Astrocyte of the spinal cord (primary cell): Measurements from ENCODE around the gene BOLA2B.

Source experiments
- DNase-seq: peaks from one replicate; pipeline ENCODE4 v3.0.0; 2011; ENCODE audit warnings: low read depth, low spot score
- H3K4me3 ChIP-seq: 2 replicates; pipeline ENCODE4 v1.5.1; 2011; ENCODE audit warnings: low read depth, mild to moderate bottlenecking, low read length, moderate library complexity
- CTCF ChIP-seq: IDR thresholded peaks from 2 replicates; pipeline ENCODE4 v1.5.1; 2012; ENCODE audit warnings: low read depth, mild to moderate bottlenecking, low read length, inconsistent platforms
- in situ Hi-C: cut with HindIII; loops from 2 replicates; pipeline ENCODE4 v1.10.0; 2017; ENCODE audit warnings: low sequenced_read_pairs

BOLA2B gene

GRCh38 chr16:30187971-30188561 lies 5.4 kb downstream of the BOLA2B start:
- TF ChIP-seq CTCF = no peak
- DNase-seq = no peak
- in situ Hi-C loops = no loop called here
- H3K4me3 ChIP-seq = no peak overlapping the region

GRCh38 chr16:30187556-30187865 lies 6.0 kb downstream of the BOLA2B start:
- no peak for DNase-seq
- TF ChIP-seq CTCF = no peak
- no peak overlapping the region for H3K4me3 ChIP-seq
- in situ Hi-C loops = no loop called here

GRCh38 chr16:30186782-30187555 lies 6.5 kb downstream of the BOLA2B start:
- in situ Hi-C loops = no loop called here
- H3K4me3 ChIP-seq = no peak overlapping the region
- TF ChIP-seq CTCF = peak; percentile 72
- DNase-seq = no peak

GRCh38 chr16:30186444-30186781 lies 7.1 kb downstream of the BOLA2B start:
- DNase-seq = no peak
- in situ Hi-C loops = no loop called here

GRCh38 chr16:30185683-30186421 lies 7.6 kb downstream of the BOLA2B start:
- in situ Hi-C loops = no loop called here
- H3K4me3 ChIP-seq = no peak overlapping the region
- no peak for TF ChIP-seq CTCF
- no peak for DNase-seq

More at GRCh38 chr16:30186444-30186781, 7.1 kb downstream of the BOLA2B start:
- no peak overlapping the region for H3K4me3 ChIP-seq
- no peak for TF ChIP-seq CTCF

- in situ Hi-C loops = no loop called here
- H3K4me3 ChIP-seq = no peak overlapping the region
- no peak for TF ChIP-seq CTCF
- no peak for DNase-seq
Measured at GRCh38 chr16:30184891-30185682, 8.4 kb downstream of the BOLA2B start.
